ENCODE measurements around the gene GIPR.

DNA sequence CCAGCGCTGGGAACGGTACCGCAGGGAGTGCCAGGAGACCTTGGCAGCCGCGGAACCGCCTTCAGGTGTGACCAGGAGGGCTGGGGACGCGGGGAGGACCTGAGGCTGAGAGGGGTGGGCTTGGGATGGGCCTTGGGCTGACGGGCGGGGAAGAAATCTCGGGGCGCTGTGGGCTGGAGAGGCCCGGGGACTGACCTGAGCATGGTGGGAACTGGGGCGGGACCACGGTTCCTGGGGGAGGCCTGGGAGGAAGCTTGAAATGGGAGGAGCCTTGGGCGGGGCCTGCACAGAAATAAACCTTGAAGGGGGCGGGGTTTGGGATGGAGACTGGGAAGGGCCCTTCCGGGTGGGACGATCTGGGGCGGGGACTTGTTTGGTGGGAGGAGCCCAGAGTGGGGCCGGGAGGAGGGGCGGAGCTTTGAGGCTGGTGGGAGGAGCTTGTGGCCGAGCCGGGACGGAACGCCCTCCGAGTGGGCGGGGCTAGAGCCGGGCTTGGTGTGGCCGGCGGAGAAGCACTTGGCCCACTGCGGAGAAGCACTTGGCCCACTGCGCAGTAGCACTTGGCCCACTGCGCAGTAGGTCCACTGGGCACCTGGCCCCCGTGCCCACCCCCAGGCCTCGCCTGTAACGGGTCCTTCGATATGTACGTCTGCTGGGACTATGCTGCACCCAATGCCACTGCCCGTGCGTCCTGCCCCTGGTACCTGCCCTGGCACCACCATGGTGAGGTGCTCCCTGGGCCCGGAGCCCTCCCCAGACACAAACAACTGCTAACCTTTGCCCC, 2.8 kb downstream of the GIPR start:
- TF ChIP-seq, protein P1, sequence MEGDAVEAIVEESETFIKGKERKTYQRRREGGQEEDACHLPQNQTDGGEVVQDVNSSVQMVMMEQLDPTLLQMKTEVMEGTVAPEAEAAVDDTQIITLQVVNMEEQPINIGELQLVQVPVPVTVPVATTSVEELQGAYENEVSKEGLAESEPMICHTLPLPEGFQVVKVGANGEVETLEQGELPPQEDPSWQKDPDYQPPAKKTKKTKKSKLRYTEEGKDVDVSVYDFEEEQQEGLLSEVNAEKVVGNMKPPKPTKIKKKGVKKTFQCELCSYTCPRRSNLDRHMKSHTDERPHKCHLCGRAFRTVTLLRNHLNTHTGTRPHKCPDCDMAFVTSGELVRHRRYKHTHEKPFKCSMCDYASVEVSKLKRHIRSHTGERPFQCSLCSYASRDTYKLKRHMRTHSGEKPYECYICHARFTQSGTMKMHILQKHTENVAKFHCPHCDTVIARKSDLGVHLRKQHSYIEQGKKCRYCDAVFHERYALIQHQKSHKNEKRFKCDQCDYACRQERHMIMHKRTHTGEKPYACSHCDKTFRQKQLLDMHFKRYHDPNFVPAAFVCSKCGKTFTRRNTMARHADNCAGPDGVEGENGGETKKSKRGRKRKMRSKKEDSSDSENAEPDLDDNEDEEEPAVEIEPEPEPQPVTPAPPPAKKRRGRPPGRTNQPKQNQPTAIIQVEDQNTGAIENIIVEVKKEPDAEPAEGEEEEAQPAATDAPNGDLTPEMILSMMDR (IDR thresholded peaks at IDR 0.05; ENCODE audit: low read depth, low read length) = no peak
- TF ChIP-seq POLR2A (IDR thresholded peaks at IDR 0.05; ENCODE audit: extremely low read depth, insufficient read length) = no peak
